Activated CD4-positive, alpha-beta T cell treated with anti-CD3 and anti-CD28 coated beads, Interleukin-2, amount 50 U/mL, for 24 hours (primary cell): ENCODE results near the gene EXOC3L1.

Experiments
- DNase-seq, 2 donors: peaks; one replicate each; pipeline ENCODE4 v3.0.0-alpha.2; 2020; ENCODE audit warnings: low read depth in 1 of 2, low spot score in 1 of 2

Gene EXOC3L1

DNA sequence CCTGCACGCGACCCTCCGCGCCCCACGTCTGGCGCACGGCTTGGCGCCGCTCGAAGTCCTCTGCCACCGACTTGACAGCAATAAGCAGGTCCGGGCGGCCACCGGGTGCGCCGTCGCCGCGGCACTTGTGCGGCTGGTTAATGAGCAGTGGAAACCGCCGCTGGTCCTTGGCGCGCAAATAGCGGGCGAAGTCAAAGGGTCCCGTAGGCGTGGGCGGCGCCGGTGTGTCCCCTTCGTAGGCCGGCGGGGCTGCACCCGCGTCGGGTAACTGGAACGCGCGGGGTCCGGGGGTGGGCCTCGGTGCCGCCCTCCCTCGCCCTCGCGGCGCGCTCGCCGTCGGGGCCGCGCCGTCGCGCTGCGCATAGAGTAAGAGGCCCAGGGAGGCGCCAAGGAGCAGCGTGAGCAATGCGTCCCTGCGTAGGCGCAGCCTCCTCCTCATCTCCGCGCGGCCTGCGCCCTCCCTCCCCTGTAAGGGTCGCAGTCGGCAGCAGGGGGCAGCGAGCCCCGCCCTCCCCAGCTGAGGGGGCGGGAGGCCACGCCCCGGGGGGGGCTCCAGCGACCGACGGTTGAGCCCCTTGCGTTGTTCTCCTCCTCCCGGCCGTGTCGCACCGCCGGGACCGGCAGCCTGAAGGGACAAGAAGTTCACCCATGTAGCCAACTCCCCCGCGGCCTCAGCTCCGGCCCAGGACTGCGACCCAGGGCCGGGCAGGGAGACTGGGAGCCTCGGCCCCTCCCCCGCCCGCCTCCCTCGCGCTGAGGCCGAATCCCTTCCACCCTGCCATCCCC lies 39.7 kb downstream of the EXOC3L1 start:
- no peak for DNase-seq

DNA sequence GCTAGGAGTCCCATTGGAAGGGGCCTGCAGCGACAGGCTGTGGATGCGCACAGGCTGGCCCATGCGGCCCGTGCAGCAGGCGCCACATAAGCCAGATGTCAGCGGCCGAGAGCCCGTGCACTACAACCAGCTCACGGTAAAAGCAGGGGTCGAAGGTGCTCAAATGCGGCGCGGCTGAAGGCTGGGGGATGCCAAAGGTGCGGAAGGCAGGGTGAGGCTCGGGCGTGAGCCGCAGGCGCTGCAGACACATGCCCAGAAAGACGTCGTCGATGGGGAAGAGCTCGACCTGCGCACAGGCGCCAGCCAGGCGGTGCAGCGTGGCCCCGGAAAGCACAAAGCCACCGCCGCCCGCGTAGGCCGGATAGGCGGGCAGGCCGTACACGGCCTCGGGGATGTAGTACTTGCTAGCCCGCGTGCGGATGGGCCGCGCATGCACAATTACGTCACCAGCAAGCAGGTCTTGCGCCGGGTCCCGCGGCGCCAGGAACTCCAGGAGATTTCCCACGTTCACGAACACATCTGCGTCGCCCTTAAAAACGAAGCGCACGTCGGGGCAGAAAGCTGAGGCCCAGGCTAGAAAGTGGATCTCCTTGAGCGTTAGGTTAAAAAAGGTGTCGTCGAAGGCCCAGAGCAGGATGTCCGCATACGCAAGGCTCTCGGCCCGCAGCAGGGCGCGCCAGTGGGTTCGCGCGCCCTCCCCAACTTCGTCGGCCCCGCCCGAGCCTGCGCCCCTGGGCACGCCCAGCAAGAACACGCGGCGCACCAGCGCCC lies 40.5 kb downstream of the EXOC3L1 start:
- DNase-seq = no peak

GRCh38 chr16:67148656-67149275 lies 41.2 kb downstream of the EXOC3L1 start:
- no peak for DNase-seq

- no peak for DNase-seq
These were observed 41.7 kb downstream of the EXOC3L1 start for GRCh38 chr16:67148221-67148620.

- DNase-seq = no peak
These were observed 42.3 kb downstream of the EXOC3L1 start for GRCh38 chr16:67147437-67148140.

GRCh38 chr16:67146523-67147357 lies 43.2 kb downstream of the EXOC3L1 start:
- DNase-seq = no peak

DNA sequence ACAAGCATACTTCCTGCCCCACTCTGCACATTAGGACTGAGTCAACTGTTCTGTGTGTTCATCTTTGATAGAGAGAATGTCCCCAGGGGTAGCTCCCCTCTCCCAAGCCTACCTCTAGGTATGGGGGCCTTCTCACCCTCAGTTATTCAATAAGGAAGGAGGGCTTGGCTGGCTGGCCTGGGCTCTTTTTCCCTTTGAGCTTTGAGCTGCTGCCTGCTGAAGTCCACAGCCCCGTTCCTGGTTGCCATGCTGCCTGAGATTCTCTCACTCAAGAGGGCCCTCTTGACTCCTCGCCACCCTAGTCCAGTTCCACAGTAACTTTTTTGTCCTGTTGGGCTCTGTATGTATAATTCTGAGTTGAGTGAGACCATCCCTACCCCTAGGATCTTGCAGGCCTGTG lies 44.2 kb downstream of the EXOC3L1 start:
- no peak for DNase-seq

DNA sequence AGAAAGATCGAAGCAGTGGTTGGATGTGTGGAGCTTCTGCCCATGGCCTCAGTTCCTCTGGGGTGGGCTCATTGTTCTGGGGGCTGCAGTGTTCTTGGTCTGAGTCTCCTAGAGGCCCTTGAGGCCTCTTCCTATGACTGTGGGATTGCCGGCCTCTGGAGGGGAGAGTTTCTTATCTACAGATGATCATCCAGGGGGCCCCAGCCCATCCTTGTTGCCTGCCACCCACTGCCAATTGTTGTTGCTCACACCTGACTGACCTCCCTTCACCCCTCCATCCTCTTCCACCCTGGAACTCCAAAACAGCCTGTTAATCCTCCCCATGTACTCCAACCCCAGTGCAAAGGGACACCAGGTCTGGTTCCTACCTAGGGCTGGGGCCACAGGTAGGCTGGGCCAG lies 45.0 kb downstream of the EXOC3L1 start:
- DNase-seq = no peak

- no peak for DNase-seq
These were observed 47.6 kb downstream of the EXOC3L1 start for GRCh38 chr16:67142342-67142741.

GRCh38 chr16:67141391-67141790 lies 48.5 kb downstream of the EXOC3L1 start:
- DNase-seq = no peak

DNA sequence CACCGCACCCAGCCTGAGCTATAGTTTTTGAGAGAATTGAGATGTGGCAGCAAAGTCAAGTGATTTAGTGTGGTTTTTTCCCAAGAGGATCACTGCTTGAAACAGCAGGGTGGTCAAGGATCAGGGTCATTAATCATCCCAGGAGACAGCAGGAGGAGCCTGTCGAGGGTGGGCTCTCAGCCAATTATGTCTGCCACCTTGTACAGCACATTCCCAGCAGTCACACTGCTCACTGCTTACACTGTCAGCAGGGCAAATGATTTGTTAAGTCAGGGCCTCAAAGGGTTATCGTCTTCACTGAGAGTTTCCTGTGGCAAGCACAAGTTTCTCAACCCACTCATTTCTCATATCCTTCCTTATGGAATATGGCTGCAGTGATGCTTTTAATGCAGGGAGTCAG lies 52.3 kb downstream of the EXOC3L1 start:
- DNase-seq = no peak
